ENCODE data around the gene AOPEP. TPM values are rescaled to one million over a fixed set of nuclear protein-coding genes. Genes with fewer than 3 reads are reported as not detected.

The AOPEP gene
- polyA plus RNA-seq, 6 donors from 2014 or later, result 5.2 to 11.8 (median 8.2) TPM

DNA sequence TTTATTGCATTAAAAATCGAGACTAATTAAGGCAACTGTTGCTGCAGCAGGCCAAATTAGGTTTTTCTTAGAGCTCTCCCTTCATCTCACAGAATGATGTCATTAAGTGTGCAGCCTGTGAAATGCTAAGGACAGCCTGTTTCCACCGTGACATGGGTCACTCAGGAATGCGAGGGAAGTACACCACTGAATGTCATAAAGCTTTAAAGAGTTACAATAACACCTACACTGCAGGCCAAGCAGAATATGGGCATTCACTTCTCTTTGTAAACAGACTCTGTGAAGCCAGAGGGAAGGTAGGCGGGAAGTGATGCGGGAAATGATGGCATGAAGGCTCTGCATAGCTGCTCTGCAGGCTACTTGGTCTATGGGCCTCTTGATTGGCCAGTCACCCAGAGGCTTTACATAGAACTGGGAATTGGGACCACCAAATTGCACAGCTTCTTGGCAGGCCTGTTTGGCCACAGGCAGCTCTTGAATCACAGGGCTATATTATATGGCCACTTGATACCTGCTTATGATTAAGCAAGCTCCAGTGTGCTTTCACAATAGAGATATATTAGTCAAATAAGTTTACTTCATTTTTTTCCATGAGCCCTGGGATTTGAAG lies 28.4 kb upstream of the AOPEP start:
- Mint-ChIP-seq H3K27me3 (peaks cover 7 to 37% (median 32%) of the 10 kb centered on the region in 3 donors), H3K27ac (no peak overlapping the region), H3K36me3 (no peaks in the 10 kb centered on the region), H3K4me3 (no peak overlapping the region), H3K9me3 (peaks cover 0 to 5% (median 0%) of the 10 kb centered on the region in 7 donors), H3K4me1 (no peaks in the 10 kb centered on the region)
- no peak for DNase-seq
- ATAC-seq (ENCODE audit: low read depth in 2 of 2), result no peak

DNA sequence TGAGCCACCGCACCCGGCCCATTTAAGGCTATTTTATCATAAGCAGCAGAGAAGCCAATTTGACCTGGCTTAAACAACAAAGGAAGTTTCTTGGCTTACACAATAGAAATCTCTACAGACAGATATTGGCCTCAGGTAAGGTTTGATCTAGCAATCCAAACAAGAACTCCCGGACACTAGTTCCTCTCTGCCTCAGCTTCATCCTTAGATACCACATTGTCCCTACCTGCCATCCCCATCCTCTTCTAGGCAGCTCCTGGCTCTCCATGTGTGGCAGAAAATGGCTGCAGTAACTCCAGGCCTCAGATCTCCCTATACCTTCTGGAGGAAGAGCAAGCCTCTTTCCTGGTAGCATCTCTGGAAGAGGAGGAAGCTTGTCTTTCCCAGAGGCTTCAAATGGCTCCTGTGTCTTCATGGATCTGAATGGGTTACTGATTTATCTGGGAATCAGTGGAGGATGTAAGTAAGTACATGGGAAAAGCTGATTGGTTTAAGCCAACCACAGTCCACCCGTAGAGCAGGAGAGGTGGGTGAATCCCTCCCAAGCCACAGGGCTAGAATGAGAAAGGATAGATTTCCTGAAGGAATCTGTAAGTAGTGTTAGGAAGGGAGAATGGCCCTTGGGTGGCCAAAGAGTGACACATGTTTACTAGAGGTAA lies 26.7 kb upstream of the AOPEP start:
- H3K27me3 Mint-ChIP-seq, result peaks cover 19 to 44% (median 34%) of the 10 kb centered on the region in 3 donors
- peaks cover 0 to 6% (median 0%) of the 10 kb centered on the region in 7 donors for H3K9me3 Mint-ChIP-seq
- peak overlapping the region in 1 of 6 donors; percentile 82 for H3K27ac Mint-ChIP-seq
- H3K4me3 Mint-ChIP-seq, result peak overlapping the region in 1 of 8 donors; percentile 41
- no peaks in the 10 kb centered on the region for H3K4me1 Mint-ChIP-seq
- no peaks in the 10 kb centered on the region for H3K36me3 Mint-ChIP-seq
- DNase-seq, result no peak
- ATAC-seq (ENCODE audit: low read depth in 2 of 2), result no peak

DNA sequence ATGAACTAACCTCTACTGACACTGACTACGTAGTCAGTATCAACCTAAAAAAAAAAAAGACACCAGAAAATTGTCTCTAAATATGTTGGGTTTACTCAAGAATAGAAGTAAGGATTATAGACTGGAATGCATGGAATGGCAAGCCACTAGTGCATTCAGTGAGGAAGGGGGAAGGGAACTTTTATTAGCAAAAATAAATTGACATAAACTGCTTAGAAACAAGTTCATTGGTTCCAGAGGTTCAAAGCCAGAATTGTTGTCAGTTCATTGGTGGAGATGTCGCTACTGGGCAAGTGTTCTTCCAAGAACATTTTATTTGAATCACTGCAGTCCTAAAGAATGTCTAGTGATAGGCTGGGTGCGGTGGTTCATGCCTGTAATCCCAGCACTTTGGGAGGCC lies 26.1 kb upstream of the AOPEP start:
- Mint-ChIP-seq H3K27ac (no peak overlapping the region), H3K4me3 (no peak overlapping the region), H3K9me3 (peaks cover 0 to 6% (median 0%) of the 10 kb centered on the region in 7 donors), H3K4me1 (no peaks in the 10 kb centered on the region), H3K27me3 (peaks cover 23 to 44% (median 34%) of the 10 kb centered on the region in 3 donors), H3K36me3 (no peaks in the 10 kb centered on the region)
- ATAC-seq (ENCODE audit: low read depth in 2 of 2) (no peak), DNase-seq (no peak)

DNA sequence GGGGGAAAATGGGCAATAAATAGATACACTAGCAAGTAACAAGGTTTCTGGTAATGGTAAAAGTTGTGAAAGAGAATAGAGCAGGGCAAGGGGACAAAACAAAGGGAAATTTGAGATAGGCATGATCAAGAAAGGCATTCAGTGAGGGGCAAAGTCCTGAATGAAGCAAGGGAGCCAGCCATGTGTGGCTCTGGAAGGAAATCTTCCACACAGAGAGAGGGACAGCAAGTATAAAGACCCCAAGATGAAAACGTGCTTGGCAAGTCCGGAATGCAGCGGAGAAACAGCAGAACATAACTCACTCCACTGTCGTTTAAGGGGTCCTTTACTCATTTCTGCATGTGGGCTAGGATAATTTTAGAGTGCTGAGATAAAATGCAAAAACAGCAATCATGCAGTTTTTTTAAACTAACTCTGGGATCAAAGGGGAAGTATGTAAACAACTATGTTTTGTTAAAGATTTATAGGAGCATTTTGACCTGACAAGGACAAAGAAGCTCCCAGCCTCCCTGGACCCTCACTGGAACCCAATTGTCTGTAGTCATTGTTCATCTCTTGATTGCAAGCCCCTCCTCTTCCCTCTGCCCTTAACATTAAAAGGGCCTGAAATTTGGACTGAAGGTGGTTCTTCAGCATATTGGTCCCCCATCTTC lies 22.9 kb upstream of the AOPEP start:
- no peak for DNase-seq
- peaks cover 0 to 6% (median 0%) of the 10 kb centered on the region in 7 donors for H3K9me3 Mint-ChIP-seq
- no peak for ATAC-seq (ENCODE audit: low read depth in 2 of 2)
- H3K36me3 Mint-ChIP-seq, result no peaks in the 10 kb centered on the region
- peaks cover 26 to 32% (median 32%) of the 10 kb centered on the region in 3 donors for H3K27me3 Mint-ChIP-seq
- H3K4me3 Mint-ChIP-seq, result no peak overlapping the region
- H3K27ac Mint-ChIP-seq, result no peak overlapping the region
- H3K4me1 Mint-ChIP-seq, result no peaks in the 10 kb centered on the region

DNA sequence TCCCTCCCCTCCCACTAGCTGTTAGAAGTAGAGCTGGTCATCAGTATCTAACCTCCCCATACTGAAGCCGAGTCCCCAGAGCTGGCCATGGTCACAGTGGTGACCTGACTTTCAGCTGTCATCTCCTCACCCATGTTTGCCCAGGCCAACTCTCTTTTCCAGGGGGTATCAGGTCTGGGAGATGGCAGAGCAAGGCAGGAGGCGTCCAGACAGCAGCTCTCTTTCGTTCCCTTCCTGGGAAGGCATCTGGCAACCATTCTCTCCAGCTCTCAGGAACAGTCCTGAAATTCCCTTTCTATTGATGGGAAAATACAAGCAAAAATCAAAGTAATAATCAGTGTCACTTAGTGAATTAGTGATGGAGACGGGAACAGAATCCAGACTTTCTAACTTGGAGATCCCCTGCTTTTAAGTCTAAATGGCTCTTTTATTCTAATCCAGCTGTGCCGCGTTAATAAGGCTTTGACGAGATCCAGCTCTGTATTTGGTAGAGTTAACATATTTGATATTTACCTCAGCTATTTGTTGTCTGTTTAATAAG lies 21.3 kb upstream of the AOPEP start:
- H3K27ac Mint-ChIP-seq, result no peak overlapping the region
- no peak for DNase-seq
- H3K27me3 Mint-ChIP-seq, result peaks cover 17 to 24% (median 18%) of the 10 kb centered on the region in 3 donors
- H3K4me1 Mint-ChIP-seq, result no peaks in the 10 kb centered on the region
- no peaks in the 10 kb centered on the region for H3K36me3 Mint-ChIP-seq
- H3K4me3 Mint-ChIP-seq, result no peak overlapping the region
- no peak for ATAC-seq (ENCODE audit: low read depth in 2 of 2)
- H3K9me3 Mint-ChIP-seq, result peaks cover 0 to 3% (median 0%) of the 10 kb centered on the region in 7 donors

DNA sequence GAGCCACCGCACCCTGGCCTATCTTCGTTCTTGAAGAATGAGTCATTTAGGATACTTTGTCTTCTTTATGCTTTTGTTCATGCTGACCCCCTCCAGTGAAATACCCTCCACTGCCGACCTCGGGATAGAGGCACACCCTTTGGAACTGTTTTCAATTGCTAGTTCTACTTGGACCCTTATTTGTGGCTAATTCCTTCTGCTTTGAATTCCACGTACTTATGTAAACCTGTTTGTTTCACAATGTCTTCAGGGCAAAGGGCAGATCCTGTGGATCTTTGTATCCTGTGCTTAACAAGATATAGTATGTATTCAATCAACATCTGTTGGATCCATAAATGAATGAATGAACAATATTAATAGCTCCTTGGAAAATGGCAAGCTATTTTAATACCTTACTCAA lies 19.6 kb upstream of the AOPEP start:
- no peak for DNase-seq
- Mint-ChIP-seq H3K36me3 (no peaks in the 10 kb centered on the region), H3K27ac (peak overlapping the region in 1 of 6 donors; percentile 30)

DNA sequence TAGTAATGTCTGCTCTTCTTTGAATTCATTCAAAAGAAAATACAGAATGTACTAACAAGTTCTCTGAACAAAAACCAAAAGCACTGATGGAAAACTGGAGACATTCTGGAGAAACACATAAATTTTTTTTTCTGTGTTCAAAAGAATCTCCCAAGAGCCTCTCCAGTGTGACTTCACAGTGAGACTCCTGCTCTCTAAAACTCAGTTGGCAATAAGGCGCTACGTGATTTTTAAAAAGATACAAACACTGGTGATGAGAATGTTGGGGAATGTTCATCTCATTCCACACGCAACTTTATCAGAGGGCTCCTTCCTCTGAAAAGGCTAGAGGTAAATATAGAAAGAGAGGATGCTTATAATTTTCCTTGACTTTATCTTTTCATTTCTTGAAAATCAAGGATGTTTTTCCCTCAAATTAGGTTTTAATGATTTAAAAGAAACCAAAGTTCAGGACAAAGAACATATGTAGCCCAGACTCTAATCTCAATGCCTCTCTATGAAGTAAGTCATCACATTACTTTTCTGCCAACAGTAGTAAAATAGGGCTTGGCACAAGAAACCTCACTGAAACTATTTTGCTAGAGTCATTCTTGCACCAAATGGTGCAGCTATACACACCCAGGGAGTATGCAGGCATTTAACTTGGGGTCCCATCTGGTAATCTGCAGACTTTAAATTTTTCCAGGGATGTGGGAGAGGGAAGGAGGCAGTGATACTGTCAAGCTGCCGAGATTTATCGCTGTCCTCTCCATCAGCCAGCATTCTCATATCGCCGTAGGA lies 12.9 kb upstream of the AOPEP start:
- Mint-ChIP-seq H3K9me3 (peaks cover 0 to 12% (median 4%) of the 10 kb centered on the region in 7 donors), H3K36me3 (no peaks in the 10 kb centered on the region), H3K4me1 (no peaks in the 10 kb centered on the region), H3K27me3 (peaks cover 23 to 53% (median 44%) of the 10 kb centered on the region in 3 donors), H3K4me3 (no peak overlapping the region), H3K27ac (no peak overlapping the region)
- ATAC-seq (ENCODE audit: low read depth in 2 of 2), result no peak
- no peak for DNase-seq

More for the DNA sequence above, 19.6 kb upstream of the AOPEP start:
- Mint-ChIP-seq H3K9me3 (peaks cover 0 to 3% (median 0%) of the 10 kb centered on the region in 7 donors), H3K4me1 (no peaks in the 10 kb centered on the region), H3K4me3 (no peak overlapping the region), H3K27me3 (peaks cover 25 to 27% (median 25%) of the 10 kb centered on the region in 3 donors)
- no peak for ATAC-seq (ENCODE audit: low read depth in 2 of 2)

DNA sequence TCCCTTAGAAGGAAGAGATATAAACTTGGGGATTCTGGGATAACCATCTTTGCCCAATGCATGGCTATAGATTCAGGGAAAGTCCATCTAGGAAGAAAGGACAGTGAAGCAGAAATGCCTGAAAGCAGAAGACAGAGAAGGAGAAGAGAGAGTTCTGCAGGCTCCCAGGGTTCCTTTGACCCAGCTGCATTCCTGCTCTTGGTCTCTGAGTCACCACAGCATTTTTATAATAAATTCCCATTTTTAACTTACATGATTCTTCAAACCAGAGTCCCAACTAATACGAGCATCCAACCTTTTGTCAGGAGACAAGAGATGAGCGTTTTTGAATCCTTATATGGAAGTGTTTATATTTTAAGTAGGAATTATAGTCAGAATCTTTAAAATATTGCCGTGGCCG lies 12.0 kb upstream of the AOPEP start:
- Mint-ChIP-seq H3K9me3 (peaks cover 0 to 12% (median 4%) of the 10 kb centered on the region in 7 donors), H3K27ac (no peak overlapping the region), H3K27me3 (peaks cover 23 to 55% (median 48%) of the 10 kb centered on the region in 3 donors), H3K4me1 (no peaks in the 10 kb centered on the region), H3K4me3 (no peak overlapping the region), H3K36me3 (no peaks in the 10 kb centered on the region)
- ATAC-seq (ENCODE audit: low read depth in 2 of 2), result no peak
- DNase-seq, result no peak

DNA sequence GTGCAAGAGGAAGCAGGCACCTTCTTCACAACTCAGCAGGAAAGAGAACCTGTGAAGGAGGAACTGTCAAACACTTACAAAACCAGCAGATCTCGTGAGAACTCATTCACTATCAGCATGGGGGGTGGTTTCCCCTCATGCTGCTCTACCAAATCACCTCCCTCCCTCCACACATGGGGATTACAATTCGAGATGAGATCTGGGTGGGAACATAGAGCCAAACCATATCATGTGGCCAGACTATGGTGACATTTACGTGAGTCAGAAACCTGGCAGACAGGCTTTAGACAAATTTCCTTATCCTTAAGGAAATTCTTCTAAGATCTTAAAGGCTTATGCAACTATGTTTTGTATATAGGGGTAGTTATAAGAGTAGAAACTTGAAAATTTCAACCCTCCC lies 8.7 kb upstream of the AOPEP start:
- H3K27ac Mint-ChIP-seq, result no peak overlapping the region
- peaks cover 12 to 39% (median 32%) of the 10 kb centered on the region in 3 donors for H3K27me3 Mint-ChIP-seq
- H3K4me1 Mint-ChIP-seq, result no peaks in the 10 kb centered on the region
- ATAC-seq (ENCODE audit: low read depth in 2 of 2), result no peak
- peaks cover 0 to 6% of the 10 kb centered on the region in 2 donors for H3K36me3 Mint-ChIP-seq
- DNase-seq, result no peak
- no peak overlapping the region for H3K4me3 Mint-ChIP-seq
- peaks cover 0 to 15% (median 4%) of the 10 kb centered on the region in 7 donors for H3K9me3 Mint-ChIP-seq

DNA sequence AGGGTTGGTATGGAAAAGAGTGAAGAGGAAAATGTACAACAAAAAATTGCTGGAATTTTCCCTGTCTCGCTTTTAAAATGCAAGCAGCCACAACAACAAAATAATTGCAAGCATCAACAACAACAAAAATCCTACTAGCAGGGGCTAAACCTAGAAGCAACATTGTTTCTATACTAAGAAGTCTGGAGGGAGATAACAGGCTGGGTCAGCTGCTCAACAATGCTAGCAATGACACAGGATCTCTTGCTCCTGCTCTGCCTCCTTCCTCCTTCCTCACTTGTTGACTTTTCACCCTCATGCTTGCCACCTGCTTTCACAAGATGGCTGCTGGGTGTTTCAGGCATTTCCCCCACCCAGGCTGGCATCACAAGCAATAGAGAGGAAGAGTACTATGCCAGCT lies 7.6 kb upstream of the AOPEP start:
- H3K4me3 Mint-ChIP-seq, result no peak overlapping the region
- H3K27me3 Mint-ChIP-seq, result peaks cover 9 to 33% (median 29%) of the 10 kb centered on the region in 3 donors

DNA sequence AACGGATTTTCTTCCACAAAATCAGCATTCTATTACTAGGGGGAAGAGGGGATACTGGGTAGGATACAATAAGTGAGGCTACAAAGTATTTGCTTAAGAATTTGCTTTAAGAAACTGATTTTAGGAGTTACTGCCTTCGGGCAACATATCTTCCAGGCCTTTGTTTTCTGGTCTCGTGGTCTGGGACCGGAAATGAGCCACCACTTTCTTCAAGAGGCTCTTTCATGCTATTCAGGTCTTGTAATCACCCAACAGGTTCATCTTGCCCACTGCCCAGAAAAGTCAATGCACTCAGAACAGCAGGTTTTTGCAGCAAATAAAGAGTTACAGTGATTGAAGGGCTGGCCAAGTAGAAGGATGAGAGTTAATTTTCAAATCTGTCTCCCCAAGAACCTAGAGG lies 6.6 kb upstream of the AOPEP start:
- Mint-ChIP-seq H3K9me3 (peaks cover 0 to 15% (median 4%) of the 10 kb centered on the region in 7 donors), H3K4me1 (no peaks in the 10 kb centered on the region), H3K27me3 (peaks cover 9 to 24% (median 21%) of the 10 kb centered on the region in 3 donors), H3K4me3 (no peak overlapping the region), H3K36me3 (peaks cover 0 to 6% of the 10 kb centered on the region in 2 donors), H3K27ac (no peak overlapping the region)
- no peak for ATAC-seq (ENCODE audit: low read depth in 2 of 2)
- DNase-seq, result no peak

More for the DNA sequence above, 7.6 kb upstream of the AOPEP start:
- H3K27ac Mint-ChIP-seq, result no peak overlapping the region
- peaks cover 0 to 15% (median 4%) of the 10 kb centered on the region in 7 donors for H3K9me3 Mint-ChIP-seq
- peaks cover 0 to 6% of the 10 kb centered on the region in 2 donors for H3K36me3 Mint-ChIP-seq
- ATAC-seq (ENCODE audit: low read depth in 2 of 2), result no peak
- H3K4me1 Mint-ChIP-seq, result no peaks in the 10 kb centered on the region
- DNase-seq, result no peak

DNA sequence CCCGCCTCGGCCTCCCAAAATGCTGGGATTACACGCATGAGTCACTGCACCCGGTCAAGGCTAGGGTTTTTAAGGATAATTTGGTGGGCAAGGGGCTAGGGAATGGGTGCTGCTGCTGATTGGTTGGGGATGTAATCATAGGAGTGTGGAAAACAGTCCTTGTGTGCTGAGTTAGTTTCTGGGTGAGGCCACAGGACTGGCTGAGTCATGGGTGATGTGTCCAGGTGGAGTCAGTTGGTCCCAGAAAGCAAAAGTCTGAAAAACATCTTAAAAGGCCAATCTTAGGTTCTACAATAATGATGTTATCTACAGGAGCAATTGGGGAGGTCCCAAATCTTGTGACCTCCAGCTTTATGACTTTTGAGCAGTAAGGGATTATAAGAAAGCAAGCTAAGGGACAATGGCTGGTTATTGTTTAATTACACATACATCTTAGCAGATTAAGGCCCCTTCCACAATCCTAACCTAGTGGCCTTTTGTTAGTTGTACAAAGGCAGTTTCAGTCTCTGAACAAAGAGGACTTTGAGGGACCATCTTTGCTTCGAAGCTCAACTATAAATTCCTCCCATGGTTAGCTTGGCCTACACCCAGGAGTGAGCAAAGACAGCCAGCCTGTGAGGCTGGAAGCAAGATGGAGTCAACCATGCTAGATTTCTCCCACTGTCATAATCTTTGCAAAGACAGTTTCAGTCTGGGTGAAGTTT lies 5.5 kb upstream of the AOPEP start:
- H3K4me3 Mint-ChIP-seq, result no peak overlapping the region
- ATAC-seq (ENCODE audit: low read depth in 2 of 2) (no peak), DNase-seq (no peak)
- peaks cover 0 to 15% (median 3%) of the 10 kb centered on the region in 7 donors for H3K9me3 Mint-ChIP-seq
- H3K27me3 Mint-ChIP-seq, result peaks cover 9 to 21% (median 19%) of the 10 kb centered on the region in 3 donors
- H3K27ac Mint-ChIP-seq, result no peak overlapping the region
- H3K36me3 Mint-ChIP-seq, result peaks cover 0 to 6% of the 10 kb centered on the region in 2 donors
- peaks cover 0 to 5% (median 0%) of the 10 kb centered on the region in 3 donors for H3K4me1 Mint-ChIP-seq
